RWPE1 (cell line): ENCODE data around the gene CIZ1.

ENCODE experiments used
- CTCF ChIA-PET: fragments of 350-600 bp; sonication (Branson Sonifier 250); formaldehyde crosslinking; extraction: SDS; loops from one replicate; lab custom pipeline; 2021; lab: Yijun Ruan, JAX
- POLR2A ChIA-PET: fragments of 400-600 bp; formaldehyde crosslinking; extraction: SDS; loops from one replicate; lab custom pipeline; 2020; ENCODE audit warnings: antibody characterized with exemption; ENCODE audit not compliant: low non-redundant PET; lab: Yijun Ruan, JAX
- DNase-seq: peaks from one replicate; pipeline ENCODE4 v3.0.0; 2012; ENCODE audit warnings: low spot score
- H3K27ac ChIP-seq: fragments of 450-650 bp; 2 replicates; pipeline ENCODE4 v1.5.1; 2017
- CTCF ChIP-seq: fragments of 450-650 bp; conservative IDR thresholded peaks from 2 replicates; pipeline ENCODE4 v1.5.1; 2017; ENCODE audit warnings: low read depth, mild to moderate bottlenecking

The CIZ1 gene

GRCh38 chr9:128127990-128128835, 63.2 kb downstream of the CIZ1 start:
- POLR2A ChIA-PET = interaction anchor here (0.6 to 2.0 kb wide), 6 partner anchors 8 to 239 kb away, joined by 3 to 7 read pairs (median 4); partner anchors contain the start of gene BBLN
- CTCF ChIA-PET = interaction anchor here (0.6 to 4.2 kb wide), 4 partner anchors 10 to 173 kb away, joined by 3 to 40 read pairs (median 4); no protein-coding TSS in a partner anchor
- DNase-seq = peak; percentile 94
- TF ChIP-seq CTCF = no peak
- H3K27ac ChIP-seq = peak overlapping the region; percentile 95

GRCh38 chr9:128127568-128127989, 63.8 kb downstream of the CIZ1 start, which contains the start of gene PTGES2:
TSS of gene PTGES2 (minus strand) at chr9:128127729. CDS start at chr9:128127717, 12 bp downstream.
- POLR2A ChIA-PET = interaction anchor here (0.6 to 2.0 kb wide), 2 partner anchors 33 to 238 kb away, joined by 4 to 7 read pairs; partner anchors contain the start of gene BBLN

GRCh38 chr9:128125580-128126354, 65.6 kb downstream of the CIZ1 start:
- no peak for TF ChIP-seq CTCF
- ChIA-PET POLR2A (interaction anchor here (0.6 to 0.7 kb wide), 4 partner anchors 57 to 126 kb away, joined by 3 read pairs; no protein-coding TSS in a partner anchor), CTCF (interaction anchor here (0.6 to 4.2 kb wide), 7 partner anchors 8 to 100 kb away, joined by 3 to 40 read pairs (median 8); no protein-coding TSS in a partner anchor)
- no peak for DNase-seq
- H3K27ac ChIP-seq = peak overlapping the region; percentile 95

More at GRCh38 chr9:128127568-128127989, 63.8 kb downstream of the CIZ1 start, which contains the start of gene PTGES2:
- DNase-seq = peak; percentile 83
- CTCF ChIA-PET = interaction anchor here (1.0 to 4.2 kb wide), 2 partner anchors 10 to 15 kb away, joined by 3 to 40 read pairs; no protein-coding TSS in a partner anchor
- TF ChIP-seq CTCF = no peak
- H3K27ac ChIP-seq = peak within 1 kb of the TSS; percentile 95

- peak overlapping the region; percentile 95 for H3K27ac ChIP-seq
- peak; percentile 91 for TF ChIP-seq CTCF
- ChIA-PET POLR2A (interaction anchor here (0.6 kb wide), 1 partner anchor 58 kb away, joined by 3 read pairs; no protein-coding TSS in a partner anchor), CTCF (interaction anchor here (0.6 to 4.2 kb wide), 19 partner anchors 7 to 975 kb away, joined by 3 to 40 read pairs (median 4); partner anchors contain the start of gene BBLN)
- no peak for DNase-seq
Measured at GRCh38 chr9:128124873-128125579, 66.3 kb downstream of the CIZ1 start.

DNA sequence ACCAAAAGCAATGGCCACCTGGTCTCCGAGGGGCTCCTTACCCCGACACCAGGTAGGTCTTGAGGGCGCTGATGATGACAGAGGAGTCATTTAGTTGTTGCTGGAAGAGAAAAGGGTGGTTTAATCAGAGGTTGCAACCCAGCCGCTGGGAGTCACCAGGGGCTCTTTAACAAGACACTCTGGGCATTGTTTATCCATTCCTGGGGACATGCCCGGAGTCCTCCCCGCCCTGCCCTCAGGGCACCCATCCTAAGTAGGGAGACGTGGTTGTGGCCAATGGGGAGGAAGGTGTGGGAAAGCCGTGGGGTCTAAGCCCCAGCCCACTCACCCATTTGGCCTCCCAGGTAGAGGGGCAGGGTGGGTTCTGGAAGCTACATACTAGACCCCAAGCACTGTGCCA, 66.9 kb downstream of the CIZ1 start:
- H3K27ac ChIP-seq = peak overlapping the region; percentile 95
- ChIA-PET CTCF (interaction anchor here (0.6 to 1.6 kb wide), 18 partner anchors 9 to 976 kb away, joined by 3 to 11 read pairs (median 4); partner anchors contain the start of gene BBLN), POLR2A (no interaction called here)

More for the DNA sequence above, 66.9 kb downstream of the CIZ1 start:
- DNase-seq = no peak
- TF ChIP-seq CTCF = no peak
